Kasumi-1 (cell line): ENCODE data around the gene FAM72A.
A peak's percentile ranks its signal among the peaks of the same experiment; 100 is the strongest.
"Not testable (repeated sequence)": the region's sequence is repeated elsewhere in the genome, so short reads cannot be mapped to it uniquely, and the experiment has no call there.

ENCODE experiments used
- DNase-seq, 2 experiments: peaks; one replicate each; lab custom pipeline; 2025; lab: John Stamatoyannopoulos, UW

Gene FAM72A

DNA sequence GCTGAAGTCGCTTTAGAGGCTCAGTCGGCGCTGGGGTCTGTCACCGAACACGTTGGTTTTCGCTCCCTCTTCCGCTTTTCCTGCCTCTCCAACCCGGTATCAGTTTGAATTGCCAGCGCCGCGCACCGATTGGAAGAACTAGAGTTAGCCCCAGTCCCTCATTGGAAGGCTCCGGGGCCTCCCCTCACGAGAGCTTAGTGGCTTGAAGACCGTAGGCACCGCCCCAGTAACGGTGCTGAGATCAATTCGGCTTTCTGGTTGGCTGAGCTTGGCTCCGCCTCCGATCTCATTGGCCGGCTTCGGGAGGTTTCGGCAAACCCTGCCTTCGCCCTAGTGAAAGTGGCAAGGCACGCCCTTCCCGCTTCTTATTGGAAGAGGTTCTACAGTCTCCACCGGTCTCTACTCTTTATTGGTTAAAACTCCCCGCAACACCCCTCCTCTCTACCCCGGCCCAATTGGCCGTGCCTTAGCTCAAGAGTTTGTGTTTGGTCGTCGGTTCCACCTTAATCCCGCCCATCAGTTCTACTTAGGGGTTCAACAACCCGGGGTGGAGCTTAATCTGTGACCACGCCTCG lies at the start of gene FAM72A:
FAM72A (minus strand) TSS at position 51 of the 575 bp plus-strand sequence. CDS start 814 bp downstream, outside the sequence.
- DNase-seq, result peak; percentile 99

- not testable (repeated sequence) for DNase-seq
Measured at GRCh38 chr1:206250953-206251681, 48.5 kb upstream of the FAM72A start.

- not testable (repeated sequence) for DNase-seq
Measured at GRCh38 chr1:206246129-206246886, 43.7 kb upstream of the FAM72A start.

GRCh38 chr1:206245479-206245878 lies 42.8 kb upstream of the FAM72A start:
- not testable (repeated sequence) for DNase-seq

- peak; percentile 42 to 53 for DNase-seq
Measured at GRCh38 chr1:206243335-206243734, 40.7 kb upstream of the FAM72A start.

DNA sequence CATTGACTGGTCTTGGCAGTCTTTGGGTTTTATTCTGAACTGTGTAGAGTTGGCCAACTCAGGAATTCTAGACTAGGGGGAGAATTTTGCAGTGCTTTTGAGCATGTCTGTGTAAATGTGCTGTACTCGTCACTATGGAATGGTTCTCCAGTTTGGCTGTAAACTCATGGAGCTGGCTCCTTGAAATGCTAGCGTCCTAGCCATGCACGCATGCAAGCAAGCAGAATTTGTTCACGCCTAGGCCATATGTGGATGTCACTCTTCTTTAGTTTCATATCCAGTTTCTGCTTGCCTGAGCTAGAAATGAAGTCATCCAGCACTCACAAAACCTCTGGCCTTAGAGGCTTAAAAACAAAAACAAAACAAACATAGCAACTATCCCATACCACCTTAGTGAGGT lies 37.6 kb upstream of the FAM72A start:
- not testable (repeated sequence) for DNase-seq

DNA sequence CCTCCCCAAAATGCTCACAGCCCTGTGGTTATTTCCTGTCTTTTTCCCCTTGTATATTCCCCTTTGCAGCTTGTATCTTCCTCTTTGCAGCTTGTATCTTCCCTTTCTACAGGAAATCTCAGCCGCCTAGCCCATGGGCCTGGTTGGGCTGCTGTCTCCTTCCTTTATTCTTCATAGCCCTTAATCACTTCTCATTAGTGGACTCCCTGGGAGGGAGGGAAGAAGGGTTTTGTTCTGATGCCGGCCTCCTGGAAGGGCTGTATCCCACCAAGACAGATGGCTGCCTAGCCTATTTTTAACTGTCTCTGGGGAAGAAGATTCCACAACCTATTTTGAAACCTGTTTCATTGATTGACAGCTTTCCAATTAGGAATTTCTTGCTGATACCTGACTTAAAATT lies 32.6 kb upstream of the FAM72A start:
- DNase-seq, result not testable (repeated sequence)

DNA sequence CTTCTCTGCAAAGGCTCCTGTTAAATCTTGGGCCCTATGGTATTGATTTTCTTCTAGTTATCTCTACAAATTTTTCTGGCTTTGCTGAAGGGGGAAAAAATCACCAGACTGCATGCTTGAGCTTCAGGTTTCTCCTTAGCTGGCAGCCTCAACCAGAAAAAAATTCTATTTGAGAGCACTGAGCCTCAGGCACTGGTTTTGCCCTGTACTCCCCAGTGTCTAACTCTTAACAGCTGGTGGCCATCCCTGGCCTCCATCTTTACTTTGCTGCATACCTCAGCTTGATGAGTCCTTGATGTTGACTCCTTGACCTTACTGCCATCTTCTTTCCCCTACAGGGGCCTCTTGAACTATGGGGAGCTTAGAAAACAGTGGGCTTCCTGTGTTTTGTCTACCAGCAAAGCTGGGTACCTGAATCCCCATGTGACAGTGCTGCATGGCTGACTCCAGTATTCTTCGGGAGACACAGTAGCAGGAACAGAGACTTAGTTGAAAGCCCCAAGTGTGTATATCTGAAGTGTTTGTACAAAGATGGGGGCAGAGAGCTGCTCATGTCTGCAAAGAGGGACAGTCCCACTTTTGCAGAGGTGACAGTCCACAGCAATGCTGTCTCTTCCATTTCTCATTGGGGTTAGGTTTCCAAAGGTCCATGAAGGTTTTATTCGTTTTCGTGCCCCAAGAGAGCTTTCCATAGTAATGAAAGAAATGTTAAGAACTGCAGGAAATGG lies 31.7 kb upstream of the FAM72A start:
- not testable (repeated sequence) for DNase-seq

- not testable (repeated sequence) for DNase-seq
Measured at GRCh38 chr1:206232970-206233645, 30.5 kb upstream of the FAM72A start.

DNA sequence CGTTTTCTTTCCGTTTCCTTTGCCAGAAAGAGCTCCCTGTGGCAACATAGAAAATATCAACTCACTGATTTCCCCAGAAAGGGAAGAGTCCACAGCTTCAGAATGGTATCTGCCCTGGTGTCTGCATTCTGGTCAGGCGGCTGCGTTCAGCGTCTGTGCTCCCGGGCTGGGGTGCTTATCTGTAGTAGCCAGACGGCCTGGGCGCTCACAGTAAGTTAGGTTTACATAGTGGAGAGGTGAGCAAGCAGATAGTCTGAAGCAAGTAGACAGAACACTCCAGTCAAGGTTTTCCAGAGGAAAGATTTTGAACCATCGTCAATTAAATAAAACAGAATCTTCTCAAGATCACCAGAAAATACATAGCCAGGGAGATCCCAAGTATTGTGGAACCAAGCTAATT lies 29.4 kb upstream of the FAM72A start:
- not testable (repeated sequence) for DNase-seq

GRCh38 chr1:206229286-206229685 lies 26.6 kb upstream of the FAM72A start:
- not testable (repeated sequence) for DNase-seq

DNA sequence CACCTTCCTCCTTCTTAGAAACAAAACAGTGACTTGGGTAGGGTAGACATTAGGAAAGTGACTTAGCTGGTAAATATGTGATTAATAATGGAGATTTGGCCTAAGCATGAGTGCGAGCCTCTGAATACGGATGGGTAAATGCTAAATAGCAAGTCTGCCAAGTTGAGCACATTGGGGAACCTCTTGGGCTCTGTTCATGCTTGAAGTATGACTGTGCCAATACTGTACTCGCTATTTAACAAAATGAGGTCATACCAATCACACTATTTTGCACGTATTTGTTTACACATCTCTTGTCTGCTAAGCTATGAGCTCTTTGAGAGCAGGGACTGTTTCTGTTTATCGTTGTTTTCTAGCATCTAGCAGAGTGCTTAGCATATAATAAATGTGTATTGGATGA lies 24.2 kb upstream of the FAM72A start:
- DNase-seq, result not testable (repeated sequence)

- DNase-seq, result not testable (repeated sequence)
Measured at GRCh38 chr1:206225386-206225785, 22.7 kb upstream of the FAM72A start.

GRCh38 chr1:206224190-206224776 lies 21.6 kb upstream of the FAM72A start:
- not testable (repeated sequence) for DNase-seq

GRCh38 chr1:206221585-206221984 lies 18.9 kb upstream of the FAM72A start:
- DNase-seq, result not testable (repeated sequence)

GRCh38 chr1:206220332-206221000 lies 17.8 kb upstream of the FAM72A start:
- DNase-seq, result not testable (repeated sequence)

- not testable (repeated sequence) for DNase-seq
Measured at GRCh38 chr1:206219514-206220331, 17.1 kb upstream of the FAM72A start.

DNA sequence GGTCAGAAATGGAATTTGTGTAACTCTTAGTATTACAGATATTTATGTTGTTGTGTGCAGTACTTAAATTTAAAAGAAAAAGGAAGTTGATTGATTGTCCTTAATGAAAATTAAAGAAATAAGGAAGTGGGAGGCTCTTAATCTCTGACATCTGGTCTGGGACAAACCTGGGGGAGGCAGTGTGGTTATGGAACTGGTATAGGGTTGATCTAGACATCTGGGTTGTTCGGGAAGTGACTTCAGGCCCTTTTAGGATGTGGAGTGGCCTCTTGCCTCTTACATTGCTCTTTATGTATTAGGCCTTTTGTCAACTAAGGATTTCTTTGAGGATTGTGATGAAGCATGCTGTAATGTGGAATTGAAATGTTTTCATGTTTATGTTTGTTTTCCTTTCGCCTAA lies 16.1 kb upstream of the FAM72A start:
- not testable (repeated sequence) for DNase-seq

- not testable (repeated sequence) for DNase-seq
Measured at GRCh38 chr1:206218285-206218684, 15.6 kb upstream of the FAM72A start.
